Stimulated activated CD4-positive, alpha-beta T cell treated with anti-CD3 and anti-CD28 coated beads, Interleukin-12 subunit alpha, Interleukin-12 subunit beta, amount 100 ng/mL, for 48 hours (primary cell): ENCODE measurements around the gene MAPK8.

Experiments used
- DNase-seq, 3 donors: peaks; one replicate each; pipeline ENCODE4 v3.0.0-alpha.2; 2020; ENCODE audit warnings: low read depth in 2 of 3, low spot score in 1 of 3

The MAPK8 gene

DNA sequence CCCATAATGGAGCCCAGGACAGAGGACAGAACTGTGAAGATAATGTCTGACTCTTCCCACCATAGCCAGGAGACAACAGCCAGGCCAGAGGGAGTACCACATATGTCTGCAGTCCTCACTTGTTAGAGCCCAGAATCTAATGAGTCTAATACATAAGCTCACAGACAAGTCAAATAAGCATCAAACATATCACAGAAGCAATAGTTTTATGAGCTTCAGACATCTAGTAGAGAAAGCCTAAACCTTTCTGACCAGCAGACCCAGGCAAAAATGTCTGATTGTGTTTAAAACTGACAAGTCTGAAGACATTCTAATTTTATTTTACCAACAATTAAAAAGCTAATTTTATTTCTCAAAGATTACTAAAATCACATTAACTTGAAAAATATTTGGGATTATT is 75.5 kb downstream of the MAPK8 start:
- DNase-seq: no peak

DNA sequence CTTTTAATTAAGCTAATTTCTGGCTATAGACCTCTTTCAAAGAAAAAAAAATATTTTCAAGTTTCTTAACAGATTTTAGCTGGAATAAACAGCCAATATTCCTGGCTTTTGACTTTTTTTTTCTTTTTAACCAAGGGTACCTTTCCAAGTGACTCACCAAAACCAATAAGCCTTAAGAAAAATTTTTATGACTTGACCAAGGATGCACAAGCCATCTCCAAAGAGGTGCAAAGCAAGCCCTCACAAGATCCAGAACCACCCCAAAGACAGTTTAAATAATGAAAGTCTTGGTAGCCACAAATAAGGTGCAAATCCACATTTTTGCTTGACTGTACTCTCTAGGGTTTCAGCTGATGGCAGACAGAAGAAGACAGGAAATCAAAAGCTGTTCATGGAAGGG is 76.5 kb downstream of the MAPK8 start:
- no peak for DNase-seq

DNA sequence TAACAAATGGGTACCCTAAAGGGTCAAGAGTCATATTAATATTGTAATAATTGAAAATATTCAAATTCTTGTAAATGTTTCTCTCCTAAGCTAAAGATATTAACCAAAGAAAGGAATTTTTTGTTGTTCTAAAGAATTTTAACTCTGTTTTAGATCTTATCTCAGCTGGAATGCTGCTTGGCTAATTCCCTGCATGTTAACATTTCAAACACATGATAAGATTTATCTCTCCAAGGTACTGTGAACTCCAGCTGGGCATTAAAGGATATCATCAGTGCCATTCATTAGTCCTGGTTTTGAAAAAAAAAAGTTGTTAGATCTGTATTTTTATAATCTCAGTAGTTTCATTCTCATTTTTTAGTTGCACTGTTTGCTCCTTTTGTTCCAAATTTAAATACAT is 76.9 kb downstream of the MAPK8 start:
- no peak for DNase-seq

DNA sequence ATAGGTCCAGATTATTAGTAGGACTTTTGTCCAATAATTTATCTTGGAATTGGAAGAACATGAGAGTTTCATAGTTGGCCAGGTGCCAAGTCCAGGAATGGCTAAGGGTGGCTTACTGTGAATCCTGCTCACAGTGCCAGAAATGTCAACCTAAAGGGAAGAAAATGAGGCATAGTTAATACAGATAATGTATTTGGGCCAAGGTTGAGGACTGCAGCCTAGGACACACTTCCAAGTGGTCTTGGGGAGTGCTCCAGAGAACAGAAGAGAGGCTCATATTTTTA is 78.2 kb downstream of the MAPK8 start:
- DNase-seq: no peak

DNA sequence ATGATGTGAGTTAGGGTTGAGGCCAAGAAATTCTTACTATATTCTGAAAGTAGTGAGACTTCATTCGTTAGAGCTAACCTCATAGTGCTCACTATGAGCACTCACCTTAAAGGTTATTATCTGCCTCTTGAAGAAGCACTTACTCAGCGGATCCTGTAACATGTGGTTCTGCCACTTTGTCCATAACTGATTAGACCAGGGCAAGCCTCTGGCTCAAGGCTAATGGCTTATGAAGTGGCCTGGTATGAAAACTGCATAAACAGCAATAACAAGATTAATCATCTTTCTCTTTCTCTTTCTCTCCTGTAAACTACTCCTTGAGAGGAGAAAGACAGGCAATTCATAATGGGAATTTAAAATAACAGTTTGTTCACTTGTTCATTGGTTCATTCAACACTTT is 82.8 kb downstream of the MAPK8 start:
- DNase-seq: no peak

DNA sequence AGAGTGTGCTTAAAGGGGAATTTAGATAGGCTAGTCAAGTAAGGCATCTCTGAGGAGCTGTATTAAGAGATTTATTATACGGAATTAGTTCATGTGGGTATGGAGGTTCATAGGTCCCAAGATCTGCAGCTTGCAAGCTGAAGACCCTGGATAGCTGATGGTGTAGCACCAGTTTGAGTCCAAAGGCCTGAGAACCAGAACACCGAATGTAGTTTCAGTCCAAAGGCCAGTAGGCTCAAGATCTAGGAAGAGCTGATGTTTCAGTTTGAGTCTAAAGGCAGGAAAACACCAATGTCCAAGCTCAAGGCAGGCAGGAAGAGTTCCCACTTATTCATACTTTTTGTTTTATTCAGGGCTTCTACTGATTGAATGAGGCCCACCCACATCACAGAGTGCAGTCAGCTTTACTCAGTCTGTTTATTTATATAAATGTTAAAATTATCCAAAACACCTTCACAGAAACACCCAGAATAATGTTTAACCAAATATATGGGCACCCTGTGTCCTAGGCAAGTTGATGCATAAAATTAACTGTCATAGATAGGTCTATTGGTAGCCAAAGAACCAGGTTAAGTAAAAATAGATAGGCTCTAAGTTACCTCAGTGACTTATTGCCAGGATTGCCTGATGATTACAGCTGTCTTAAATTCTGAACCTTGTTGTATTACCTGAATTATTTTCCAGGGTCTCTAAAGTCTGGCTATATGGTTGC is 83.5 kb downstream of the MAPK8 start:
- DNase-seq: no peak

DNA sequence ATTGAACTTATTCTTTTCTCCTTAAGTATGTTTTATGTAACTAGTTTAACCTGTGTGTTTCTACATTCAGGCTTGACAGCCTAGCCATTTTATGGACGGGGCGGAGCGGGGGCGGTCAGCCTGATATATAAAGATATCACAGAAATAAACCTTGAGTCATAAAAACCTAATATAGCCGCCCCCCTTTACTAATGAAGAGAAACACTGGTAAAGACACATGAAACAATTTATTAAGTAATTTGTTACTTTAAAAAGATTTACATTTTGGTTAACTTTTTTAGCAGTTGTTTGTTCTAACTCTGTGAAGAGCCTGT is 84.0 kb downstream of the MAPK8 start:
- DNase-seq: no peak

DNA sequence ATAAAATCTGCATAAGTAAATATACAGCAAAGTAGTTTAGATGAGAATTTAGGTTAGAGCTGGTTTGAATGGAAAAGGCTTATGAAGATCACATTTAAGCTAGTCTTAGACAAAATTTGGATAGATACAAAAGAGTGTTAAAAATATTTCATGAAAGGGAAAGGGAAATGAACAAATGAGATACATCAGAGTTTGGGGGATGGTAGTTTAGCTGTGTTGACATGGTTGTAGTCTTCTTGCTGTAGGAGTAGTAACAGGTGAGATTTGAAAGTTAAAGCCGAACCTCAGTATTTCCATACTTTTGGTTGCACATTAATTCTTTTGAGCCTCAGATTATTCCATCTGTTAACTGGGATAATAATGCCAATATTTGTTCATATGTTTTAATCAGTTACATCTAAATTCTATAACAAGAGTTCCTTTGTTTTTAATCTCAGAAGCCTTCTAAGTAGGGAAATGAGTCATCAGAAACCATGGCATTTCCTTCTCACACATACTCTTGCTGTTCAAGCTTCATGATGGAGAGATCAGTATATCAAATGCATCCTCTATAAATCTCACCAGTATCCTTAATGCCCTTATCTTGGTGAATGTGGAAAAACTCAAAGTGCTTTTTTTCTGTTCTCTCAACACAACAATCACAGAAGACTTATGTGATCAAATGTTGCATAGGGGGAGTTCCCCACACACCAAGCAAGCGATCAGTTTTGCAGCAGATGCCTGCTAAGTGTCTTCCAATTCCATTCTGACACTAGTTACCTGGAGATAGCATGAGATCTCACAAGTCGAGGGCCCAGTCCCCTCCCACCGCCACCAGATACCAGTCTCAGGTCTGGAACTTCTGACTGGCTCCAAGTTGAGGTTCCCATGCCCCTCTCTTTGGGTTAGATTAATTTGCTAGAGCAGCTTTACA is 84.7 kb downstream of the MAPK8 start:
- DNase-seq: peak in 1 of 3 donors; percentile 2

DNA sequence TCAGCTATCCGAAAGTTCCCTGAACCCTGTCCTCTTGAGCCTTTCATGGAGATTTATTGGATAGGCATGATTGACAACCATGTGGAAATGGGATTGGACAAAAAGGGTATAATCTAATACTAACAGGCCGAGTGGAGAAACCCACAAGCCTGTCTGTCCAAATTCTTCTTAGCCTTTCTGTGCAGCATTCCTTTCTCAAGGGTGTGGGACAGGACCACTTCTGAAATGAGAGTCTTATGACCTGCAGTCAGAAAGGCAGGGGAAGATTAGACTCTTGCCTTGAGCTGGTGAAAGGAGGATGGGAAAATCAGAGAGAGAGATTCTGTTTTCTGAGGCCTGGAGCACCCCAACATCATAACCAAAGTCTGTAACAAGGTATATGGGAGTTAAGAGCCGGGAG is 85.5 kb downstream of the MAPK8 start:
- no peak for DNase-seq

DNA sequence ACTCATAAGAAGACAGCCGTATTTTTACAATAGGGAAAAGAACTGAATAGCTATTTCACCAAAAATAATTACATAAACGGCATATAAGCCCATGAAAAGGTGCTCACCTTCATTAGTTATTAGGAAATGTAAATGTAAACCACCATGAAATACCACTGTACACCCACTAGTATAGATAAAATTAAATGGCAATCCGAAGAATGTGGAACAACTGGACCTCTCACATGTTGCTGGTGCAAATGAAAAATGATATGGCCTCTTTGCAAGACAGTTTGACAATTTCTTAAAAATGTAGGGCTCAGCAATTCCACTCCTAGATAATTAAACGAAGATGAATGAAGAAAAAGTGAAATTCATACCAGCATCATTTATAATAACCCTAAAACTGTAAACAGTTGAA is 91.8 kb downstream of the MAPK8 start:
- DNase-seq: no peak

DNA sequence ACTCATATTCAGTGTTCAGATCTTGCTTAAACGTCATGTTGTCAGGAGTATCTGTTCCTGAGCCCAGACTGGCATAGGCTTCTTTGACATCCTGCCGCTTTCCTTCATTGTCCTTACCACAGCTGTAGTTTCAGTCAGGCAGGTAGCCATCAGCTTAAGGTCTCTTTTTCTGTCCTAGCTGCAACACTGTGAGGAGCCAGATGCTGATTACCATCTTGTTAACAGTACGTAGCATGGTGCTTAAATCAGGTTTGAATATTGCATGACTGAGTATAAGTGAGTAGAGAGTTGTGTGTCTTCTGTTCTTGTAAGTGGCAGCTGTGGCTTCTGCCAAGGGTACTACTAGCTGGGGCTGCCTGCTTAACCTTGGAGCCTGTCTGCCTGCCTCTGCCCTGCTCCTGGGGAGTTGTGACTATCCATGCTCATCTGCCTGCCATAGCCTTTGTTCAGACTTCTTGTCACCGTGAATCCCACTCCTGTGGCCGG is 92.6 kb downstream of the MAPK8 start:
- no peak for DNase-seq

DNA sequence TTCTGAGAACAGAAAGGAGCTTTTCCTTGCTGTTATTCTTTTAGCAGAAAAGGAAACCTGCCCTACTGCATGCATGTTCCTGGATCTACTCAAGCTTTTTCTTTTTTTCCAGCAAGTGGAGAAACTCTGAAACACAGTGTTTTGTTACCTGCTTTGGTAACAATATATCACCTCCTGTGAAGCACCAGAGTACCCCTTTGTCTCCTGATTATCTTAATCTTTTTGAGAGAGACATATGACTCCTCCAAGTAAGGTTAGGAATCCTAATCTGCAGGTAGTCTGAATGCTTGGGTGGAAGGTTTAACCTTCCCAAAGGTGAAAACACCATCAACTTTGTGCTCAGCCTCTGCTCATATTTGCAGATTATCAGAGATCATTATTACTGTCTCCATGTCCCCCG is 93.1 kb downstream of the MAPK8 start:
- no peak for DNase-seq

DNA sequence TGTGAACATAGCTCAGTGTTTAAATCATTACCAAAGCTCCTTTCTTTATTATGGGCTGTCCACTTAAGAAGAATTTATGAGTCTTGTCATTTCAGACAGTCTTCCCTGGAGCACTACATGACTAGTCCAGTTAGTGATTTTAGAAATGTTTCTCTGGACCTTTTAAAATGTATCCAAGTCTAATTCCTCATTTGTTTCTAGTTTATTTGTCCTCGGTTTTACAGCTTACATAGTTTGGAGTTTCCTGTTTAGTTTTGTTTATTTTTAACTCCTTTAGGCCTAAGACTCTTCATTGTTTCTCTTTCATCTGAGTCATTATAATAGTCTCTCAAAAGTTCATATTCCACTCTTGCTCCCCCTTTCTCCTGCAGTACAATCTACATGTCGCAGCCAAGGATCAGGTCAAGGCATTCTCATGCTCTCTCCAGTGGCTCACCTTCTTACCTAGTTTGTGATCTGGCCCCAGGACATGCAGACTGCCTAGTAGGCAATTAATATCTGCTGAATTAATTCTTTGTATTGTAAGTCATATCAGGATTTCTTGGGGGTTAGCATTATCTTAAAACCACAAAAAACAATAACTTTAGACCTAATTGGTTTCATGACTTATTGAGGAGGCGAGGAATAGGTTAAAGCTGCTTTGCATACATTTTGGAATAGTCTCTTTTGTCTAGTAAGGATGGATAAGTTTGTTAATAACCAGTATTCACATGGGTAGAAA is 93.8 kb downstream of the MAPK8 start:
- no peak for DNase-seq

DNA sequence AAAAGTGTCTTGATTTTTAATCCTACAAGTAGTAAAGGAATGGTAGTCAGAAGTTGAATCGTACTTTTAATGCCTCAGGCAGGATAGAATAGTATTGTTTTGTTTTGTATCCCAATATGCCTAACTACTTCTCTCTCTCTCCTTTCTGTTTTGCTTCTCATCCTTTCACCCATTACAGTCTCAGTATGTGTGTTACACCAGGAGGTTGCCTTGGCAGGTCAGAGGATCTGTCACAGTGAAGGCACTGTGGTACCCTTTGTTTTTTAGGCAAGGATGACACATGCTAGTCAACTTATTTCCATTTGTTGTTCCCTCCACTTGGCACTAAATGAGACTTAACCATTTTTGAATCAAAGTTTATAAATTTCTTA is 94.4 kb downstream of the MAPK8 start:
- no peak for DNase-seq

DNA sequence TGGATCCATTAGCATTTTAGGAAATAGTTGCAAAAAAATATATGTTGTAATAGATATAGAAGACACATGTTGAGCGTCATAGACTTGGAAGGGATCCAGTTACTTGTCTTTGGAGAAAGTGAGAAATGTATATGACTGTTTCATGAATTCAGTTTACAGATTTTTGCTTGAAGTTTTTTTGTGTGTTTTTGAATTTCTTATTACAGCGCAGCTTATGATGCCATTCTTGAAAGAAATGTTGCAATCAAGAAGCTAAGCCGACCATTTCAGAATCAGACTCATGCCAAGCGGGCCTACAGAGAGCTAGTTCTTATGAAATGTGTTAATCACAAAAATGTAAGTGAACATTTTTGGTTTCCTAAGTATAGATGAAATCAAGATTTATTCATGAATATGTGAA is 98.2 kb downstream of the MAPK8 start:
- DNase-seq: no peak

DNA sequence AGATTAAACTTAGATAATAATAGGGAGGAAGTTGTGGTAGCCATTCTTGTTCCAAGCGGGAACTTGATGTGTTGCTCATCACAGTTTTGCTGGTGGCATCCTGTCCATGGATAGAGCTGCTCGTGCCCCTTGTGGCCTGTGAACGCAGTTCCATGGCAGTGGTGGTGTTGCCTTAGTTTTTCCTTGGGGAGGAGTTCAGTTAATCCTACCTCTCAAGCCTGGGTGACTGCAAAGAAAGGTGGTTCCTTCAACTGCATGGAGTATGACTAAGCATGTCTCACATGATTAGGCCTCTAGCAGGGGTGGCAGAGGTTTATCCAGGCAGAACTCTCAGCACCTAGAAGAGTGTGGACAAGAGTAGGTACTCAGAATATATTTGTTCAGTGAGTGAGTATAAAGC is 99.7 kb downstream of the MAPK8 start:
- no peak for DNase-seq

DNA sequence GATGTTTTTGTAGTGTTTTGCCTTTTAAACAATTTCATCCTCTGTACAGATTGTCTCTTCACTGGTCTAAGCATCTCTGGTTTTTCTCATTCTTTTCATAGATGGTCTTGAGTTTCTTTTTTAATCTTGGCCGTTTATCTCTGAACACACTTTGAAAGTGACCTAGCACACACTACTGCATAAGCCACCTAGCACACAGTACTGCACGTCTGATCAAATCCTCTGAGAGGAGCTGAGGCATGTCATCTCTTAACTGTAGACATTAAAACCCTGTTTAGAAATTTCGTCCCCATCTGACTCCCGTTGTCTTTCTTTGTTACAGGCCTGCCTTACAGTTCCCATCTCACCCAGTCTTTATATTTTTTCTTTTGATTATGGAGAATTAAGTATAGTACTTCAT is 100.2 kb downstream of the MAPK8 start:
- DNase-seq: no peak

DNA sequence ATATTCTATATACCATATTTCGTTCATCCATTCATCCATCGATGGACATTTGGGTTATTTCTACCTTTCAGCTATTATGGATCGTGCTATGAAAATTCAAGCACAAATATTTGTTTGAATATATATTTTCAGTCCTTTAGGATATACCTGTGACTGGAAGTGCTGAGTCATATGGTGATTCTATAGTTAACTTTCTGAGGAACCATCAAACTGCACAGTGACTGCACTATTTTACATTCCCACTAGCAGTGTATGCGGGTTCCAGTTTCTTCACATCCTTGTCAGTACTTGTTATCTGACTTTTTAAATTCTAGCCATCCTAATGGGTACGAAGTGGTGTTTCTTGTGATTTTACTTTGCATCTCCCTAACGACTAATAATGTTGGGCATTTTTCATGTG is 104.0 kb downstream of the MAPK8 start:
- DNase-seq: no peak

DNA sequence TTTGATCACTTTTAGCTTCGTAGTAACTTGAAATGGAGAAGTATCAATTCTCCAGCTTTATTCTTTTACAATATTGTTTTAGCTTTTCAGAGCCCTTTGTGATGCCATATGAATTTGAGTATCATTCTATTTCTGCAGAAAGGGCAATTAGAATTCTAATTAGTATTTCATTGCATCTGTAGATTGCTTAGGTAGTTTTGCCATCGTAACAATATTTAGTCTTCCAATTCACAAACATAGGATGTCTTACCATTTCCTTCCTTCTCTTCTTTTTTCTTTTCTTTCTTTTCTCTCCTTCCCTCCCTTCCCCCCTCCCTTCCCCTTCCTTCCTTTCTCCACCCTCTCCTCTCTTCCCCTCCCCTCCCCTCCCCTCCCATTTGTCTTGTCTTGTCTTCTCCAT is 105.0 kb downstream of the MAPK8 start:
- DNase-seq: no peak

DNA sequence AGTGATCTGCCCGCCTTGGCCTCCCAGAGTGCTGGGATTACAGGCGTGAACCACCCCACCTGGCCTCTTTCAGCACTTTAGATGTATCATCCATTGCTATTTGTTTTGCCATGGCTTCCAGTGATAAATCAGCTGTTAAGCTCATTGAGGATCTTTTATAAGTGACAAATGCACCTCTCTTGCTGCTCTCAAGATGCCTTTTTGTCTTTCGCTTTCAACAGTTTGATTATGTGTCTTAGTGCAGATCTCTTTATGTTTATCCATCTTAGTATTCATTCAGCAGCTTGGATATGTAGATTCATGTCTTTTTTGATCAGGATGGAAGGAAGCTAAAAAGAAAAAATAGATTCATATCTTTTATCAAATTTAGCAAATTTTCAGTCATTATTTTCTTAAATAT is 105.6 kb downstream of the MAPK8 start:
- no peak for DNase-seq

DNA sequence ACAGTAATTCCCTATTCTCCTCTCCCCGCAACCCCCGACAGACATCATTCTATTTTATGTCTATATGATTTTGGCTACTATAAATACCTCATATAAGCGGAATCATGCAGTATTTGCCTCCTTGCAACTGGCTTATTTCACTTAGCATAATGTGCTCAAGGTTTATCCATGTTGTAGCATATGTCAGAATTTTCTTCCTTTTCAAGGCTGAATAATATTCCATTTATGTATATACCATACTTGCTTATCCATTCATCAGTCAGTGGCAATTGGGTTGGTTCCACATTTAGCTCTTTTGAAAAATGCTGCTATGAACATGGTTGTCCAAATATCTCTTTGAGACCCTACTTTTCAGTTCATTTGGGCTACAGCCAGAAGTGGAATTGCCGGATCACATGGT is 106.5 kb downstream of the MAPK8 start:
- DNase-seq: no peak

DNA sequence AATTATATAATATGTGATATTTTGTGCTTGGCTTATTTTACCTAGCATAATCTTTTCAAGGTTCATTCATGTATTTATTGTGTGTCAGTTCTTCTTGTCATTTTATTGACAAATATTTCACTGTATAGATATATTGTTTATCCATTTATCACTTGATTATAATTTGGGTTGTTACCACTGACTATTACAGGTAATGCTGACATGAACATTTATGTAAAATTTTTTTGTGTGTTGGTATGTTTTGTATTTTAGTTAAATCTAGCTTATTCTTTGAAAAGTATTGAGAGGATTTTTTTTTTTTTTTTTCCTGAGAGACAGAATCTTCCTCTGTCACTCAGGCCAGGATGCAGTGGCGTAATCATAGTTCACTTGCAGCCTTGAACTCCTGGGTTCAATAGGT is 107.7 kb downstream of the MAPK8 start:
- no peak for DNase-seq
